RWPE1 (cell line): ENCODE data around the gene FTCDNL1.

Experiments used
- CTCF ChIA-PET: fragments of 350-600 bp; sonication (Branson Sonifier 250); formaldehyde crosslinking; extraction: SDS; loops from one replicate; lab custom pipeline; 2021; lab: Yijun Ruan, JAX
- POLR2A ChIA-PET: fragments of 400-600 bp; formaldehyde crosslinking; extraction: SDS; loops from one replicate; lab custom pipeline; 2020; ENCODE audit warnings: antibody characterized with exemption; ENCODE audit not compliant: low non-redundant PET; lab: Yijun Ruan, JAX
- DNase-seq: peaks from one replicate; pipeline ENCODE4 v3.0.0; 2012; ENCODE audit warnings: low spot score
- H3K27ac ChIP-seq: fragments of 450-650 bp; 2 replicates; pipeline ENCODE4 v1.5.1; 2017
- CTCF ChIP-seq: fragments of 450-650 bp; conservative IDR thresholded peaks from 2 replicates; pipeline ENCODE4 v1.5.1; 2017; ENCODE audit warnings: low read depth, mild to moderate bottlenecking

The FTCDNL1 gene

GRCh38 chr2:199814101-199814816 is 36.7 kb downstream of the FTCDNL1 start:
- ChIA-PET POLR2A (no interaction called here), CTCF (no interaction called here)
- H3K27ac ChIP-seq = no peak overlapping the region
- DNase-seq = no peak
- no peak for TF ChIP-seq CTCF

GRCh38 chr2:199812493-199812892 is 38.5 kb downstream of the FTCDNL1 start:
- no peak for TF ChIP-seq CTCF
- POLR2A ChIA-PET = no interaction called here
- no peak for DNase-seq
- H3K27ac ChIP-seq = no peak overlapping the region
- CTCF ChIA-PET = no interaction called here

GRCh38 chr2:199811346-199811745 is 39.6 kb downstream of the FTCDNL1 start:
- CTCF ChIA-PET = no interaction called here
- no peak overlapping the region for H3K27ac ChIP-seq
- POLR2A ChIA-PET = no interaction called here
- TF ChIP-seq CTCF = no peak
- no peak for DNase-seq

- POLR2A ChIA-PET = no interaction called here
- H3K27ac ChIP-seq = no peak overlapping the region
- TF ChIP-seq CTCF = no peak
- CTCF ChIA-PET = no interaction called here
- no peak for DNase-seq
These were observed 40.4 kb downstream of the FTCDNL1 start for GRCh38 chr2:199810422-199811171.

GRCh38 chr2:199807966-199808365 is 43.0 kb downstream of the FTCDNL1 start:
- ChIA-PET CTCF (no interaction called here), POLR2A (no interaction called here)
- no peak for DNase-seq

GRCh38 chr2:199806179-199806578 is 44.8 kb downstream of the FTCDNL1 start:
- ChIA-PET POLR2A (no interaction called here), CTCF (no interaction called here)
- no peak overlapping the region for H3K27ac ChIP-seq
- no peak for TF ChIP-seq CTCF
- DNase-seq = no peak

More at GRCh38 chr2:199807966-199808365, 43.0 kb downstream of the FTCDNL1 start:
- no peak for TF ChIP-seq CTCF
- H3K27ac ChIP-seq = no peak overlapping the region
